ENCODE data around the gene ZNF366.

The ZNF366 gene

DNA sequence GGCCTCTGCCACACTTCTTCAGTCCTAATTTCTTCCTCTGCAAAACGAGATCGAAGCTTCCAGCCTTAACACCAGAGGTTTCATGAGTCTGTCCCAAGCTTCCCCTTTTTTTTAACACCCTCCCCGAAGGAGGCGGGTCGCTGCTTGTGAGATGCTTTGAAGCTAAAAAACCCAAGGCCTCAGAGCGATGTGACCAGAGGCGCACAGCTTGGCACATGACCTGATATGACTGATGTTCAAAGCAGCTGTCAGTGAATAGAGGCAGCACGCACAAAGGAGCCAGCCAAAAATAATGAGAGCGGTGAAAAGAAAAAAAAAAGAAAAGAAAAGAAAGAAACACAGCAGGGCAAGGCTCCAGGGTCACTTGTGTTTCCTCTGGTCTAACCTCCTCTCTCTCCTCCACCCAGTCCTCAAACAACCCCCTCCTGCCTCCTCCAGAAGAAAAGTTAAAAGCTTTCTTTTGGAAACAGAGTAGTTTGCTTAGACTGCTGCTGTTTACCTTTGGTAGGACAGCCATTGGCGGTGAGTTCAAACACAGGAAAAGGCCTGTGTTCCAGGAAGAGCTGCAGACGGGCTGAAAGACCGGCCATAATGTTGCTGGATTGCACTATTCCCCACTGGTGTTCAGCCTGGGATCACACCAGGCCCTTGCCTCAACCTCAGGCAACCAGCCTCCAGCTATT lies 10.9 kb upstream of the ZNF366 start:
- no peaks in the 10 kb centered on the region for H3K36me3 ChIP-seq (ENCODE audit: control insufficient read depth in 1 of 2, insufficient read depth in 2 of 2, low read length in 2 of 2)
- no peak overlapping the region for H3K27ac ChIP-seq (ENCODE audit: low read length)
- no peaks in the 10 kb centered on the region for H3K27me3 ChIP-seq (ENCODE audit: low read depth, low read length)
- H3K9me3 ChIP-seq (ENCODE audit: control insufficient read depth in 1 of 2, low read length in 2 of 2) = peaks cover 0 to 2% of the 10 kb centered on the region in 2 donors
- H3K4me1 ChIP-seq (ENCODE audit: control insufficient read depth in 1 of 2, insufficient read depth in 2 of 2, low read length in 2 of 2) = no peaks in the 10 kb centered on the region
- no peak overlapping the region for H3K4me3 ChIP-seq (ENCODE audit: low read depth in 1 of 2, low read length in 2 of 2)

DNA sequence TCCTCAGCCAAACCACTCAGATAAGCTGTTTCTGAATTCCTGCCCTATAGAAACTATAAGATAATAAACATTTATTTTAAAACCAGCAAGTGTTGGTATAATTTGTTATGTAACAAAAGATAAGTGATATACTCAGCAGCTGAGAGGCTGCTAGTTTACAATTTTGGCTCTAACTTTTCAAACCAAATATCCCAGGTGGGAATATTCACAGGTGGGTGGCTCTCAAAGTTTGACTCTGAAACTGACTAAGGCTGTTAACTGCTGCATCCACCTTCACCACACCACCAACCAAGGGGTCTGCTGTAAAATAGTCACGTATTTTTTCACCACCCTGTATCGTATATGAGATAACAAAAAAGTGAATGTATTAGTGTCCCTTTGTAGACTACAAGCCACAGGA lies 9.7 kb upstream of the ZNF366 start:
- Histone ChIP-seq H3K9me3 (ENCODE audit: control insufficient read depth in 1 of 2, low read length in 2 of 2) (no peaks in the 10 kb centered on the region), H3K4me1 (ENCODE audit: control insufficient read depth in 1 of 2, insufficient read depth in 2 of 2, low read length in 2 of 2) (no peaks in the 10 kb centered on the region), H3K4me3 (ENCODE audit: low read depth in 1 of 2, low read length in 2 of 2) (no peak overlapping the region), H3K36me3 (ENCODE audit: control insufficient read depth in 1 of 2, insufficient read depth in 2 of 2, low read length in 2 of 2) (no peaks in the 10 kb centered on the region), H3K27ac (ENCODE audit: low read length) (no peak overlapping the region), H3K27me3 (ENCODE audit: low read depth, low read length) (no peaks in the 10 kb centered on the region)

DNA sequence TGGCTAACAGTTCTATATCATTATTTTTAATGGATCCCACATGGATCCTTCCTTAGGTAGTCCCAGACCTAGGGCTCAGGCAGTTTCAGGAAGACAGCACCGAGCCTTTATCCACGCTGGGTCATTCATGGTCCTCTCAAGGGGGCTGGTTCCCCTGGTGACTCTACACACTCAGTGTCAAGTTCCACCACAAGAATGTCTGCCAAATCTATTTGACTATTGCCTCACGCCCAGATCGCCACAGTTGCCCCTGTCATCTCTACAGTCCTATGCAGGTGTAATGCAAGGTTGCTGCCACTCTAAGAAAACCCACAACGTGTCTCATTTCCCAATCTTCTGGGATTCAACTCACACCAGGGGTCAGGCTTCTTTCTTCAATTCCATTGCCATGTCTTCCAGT lies 8.0 kb upstream of the ZNF366 start:
- Histone ChIP-seq H3K4me1 (ENCODE audit: control insufficient read depth in 1 of 2, insufficient read depth in 2 of 2, low read length in 2 of 2) (peaks cover 7% of the 10 kb centered on the region in 2 donors), H3K36me3 (ENCODE audit: control insufficient read depth in 1 of 2, insufficient read depth in 2 of 2, low read length in 2 of 2) (no peaks in the 10 kb centered on the region), H3K4me3 (ENCODE audit: low read depth in 1 of 2, low read length in 2 of 2) (no peak overlapping the region), H3K9me3 (ENCODE audit: control insufficient read depth in 1 of 2, low read length in 2 of 2) (no peaks in the 10 kb centered on the region), H3K27ac (ENCODE audit: low read length) (no peak overlapping the region), H3K27me3 (ENCODE audit: low read depth, low read length) (no peaks in the 10 kb centered on the region)

DNA sequence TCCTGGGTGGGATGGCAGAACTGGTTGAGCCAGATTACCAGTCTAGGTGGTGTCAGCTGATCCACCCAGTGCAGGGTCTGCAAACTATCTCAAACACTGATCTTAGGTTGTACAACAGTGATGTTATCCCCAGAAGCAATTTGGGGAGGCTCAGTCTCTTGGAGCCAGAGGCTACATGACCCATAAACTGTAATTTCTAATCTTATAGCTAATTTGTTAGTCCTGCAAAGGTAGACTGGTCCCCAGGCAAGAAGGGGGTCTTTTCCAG lies 5.3 kb upstream of the ZNF366 start:
- Histone ChIP-seq H3K4me3 (ENCODE audit: low read depth in 1 of 2, low read length in 2 of 2) (no peak overlapping the region), H3K27ac (ENCODE audit: low read length) (no peak overlapping the region), H3K36me3 (ENCODE audit: control insufficient read depth in 1 of 2, insufficient read depth in 2 of 2, low read length in 2 of 2) (no peaks in the 10 kb centered on the region), H3K27me3 (ENCODE audit: low read depth, low read length) (no peaks in the 10 kb centered on the region), H3K9me3 (ENCODE audit: control insufficient read depth in 1 of 2, low read length in 2 of 2) (no peaks in the 10 kb centered on the region), H3K4me1 (ENCODE audit: control insufficient read depth in 1 of 2, insufficient read depth in 2 of 2, low read length in 2 of 2) (peaks cover 7 to 29% of the 10 kb centered on the region in 2 donors)

DNA sequence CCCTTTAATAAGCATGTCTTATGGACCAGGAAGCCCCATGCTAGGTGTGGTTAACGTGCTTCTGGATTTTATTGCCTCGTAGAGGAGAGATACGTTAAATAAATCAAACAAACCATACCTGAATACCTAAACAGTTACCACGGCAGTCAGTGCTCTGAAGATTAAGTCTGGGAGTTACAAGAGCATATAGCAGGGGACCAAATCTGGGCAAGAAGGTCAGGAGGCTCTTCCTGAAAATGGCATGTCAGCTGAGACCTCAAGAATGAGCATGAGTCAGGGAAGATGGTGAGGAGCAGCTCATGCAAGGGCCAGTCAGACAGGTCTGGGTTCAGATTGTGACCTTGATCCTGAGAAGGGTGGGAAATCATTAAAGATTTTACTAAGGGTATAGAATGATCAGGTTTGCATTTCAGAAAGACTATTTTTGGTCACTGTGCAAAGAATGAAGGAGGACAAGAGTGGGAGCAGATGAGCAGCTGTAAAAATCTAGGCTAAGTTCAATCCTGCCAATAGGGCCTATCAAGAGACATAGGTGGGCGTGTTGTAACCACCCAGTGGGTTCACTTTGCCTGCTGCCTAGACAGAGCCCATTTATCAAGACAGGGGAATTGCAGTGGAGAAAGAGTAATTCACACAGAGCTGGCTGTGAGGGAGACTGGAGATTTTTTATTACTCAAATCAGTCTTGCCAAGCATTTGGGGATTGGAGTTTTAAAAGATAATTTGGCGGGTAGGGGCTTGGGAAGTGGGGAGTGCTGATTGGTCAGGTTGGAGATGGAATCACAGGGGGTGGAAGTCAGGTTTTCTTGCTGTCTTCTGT lies 4.8 kb upstream of the ZNF366 start:
- H3K27ac ChIP-seq (ENCODE audit: low read length) = no peak overlapping the region
- H3K4me1 ChIP-seq (ENCODE audit: control insufficient read depth in 1 of 2, insufficient read depth in 2 of 2, low read length in 2 of 2) = peaks cover 7 to 34% of the 10 kb centered on the region in 2 donors

DNA sequence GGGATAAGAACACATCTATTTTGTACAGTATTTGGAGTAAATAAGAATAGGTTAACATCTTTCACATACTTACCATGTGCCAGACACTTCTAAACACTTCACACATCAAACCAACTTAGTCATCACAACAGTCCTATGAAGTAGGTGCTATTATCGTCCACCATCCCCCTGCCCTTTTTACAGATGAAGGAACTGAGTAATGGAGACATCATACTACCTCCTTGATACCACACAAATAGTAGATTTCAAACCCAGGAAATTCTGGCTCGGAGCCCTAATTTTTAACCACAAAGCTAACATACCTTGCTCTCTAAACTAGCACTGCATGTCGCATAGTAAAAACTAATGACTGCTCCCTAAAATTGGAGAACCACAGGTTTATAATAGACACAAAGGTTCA lies 4.2 kb upstream of the ZNF366 start:
- Histone ChIP-seq H3K27me3 (ENCODE audit: low read depth, low read length) (no peaks in the 10 kb centered on the region), H3K27ac (ENCODE audit: low read length) (peak overlapping the region; percentile 9), H3K36me3 (ENCODE audit: control insufficient read depth in 1 of 2, insufficient read depth in 2 of 2, low read length in 2 of 2) (no peaks in the 10 kb centered on the region), H3K4me3 (ENCODE audit: low read depth in 1 of 2, low read length in 2 of 2) (no peak overlapping the region), H3K9me3 (ENCODE audit: control insufficient read depth in 1 of 2, low read length in 2 of 2) (no peaks in the 10 kb centered on the region), H3K4me1 (ENCODE audit: control insufficient read depth in 1 of 2, insufficient read depth in 2 of 2, low read length in 2 of 2) (peaks cover 7 to 40% of the 10 kb centered on the region in 2 donors)

More for the DNA sequence above, 4.8 kb upstream of the ZNF366 start:
- Histone ChIP-seq H3K36me3 (ENCODE audit: control insufficient read depth in 1 of 2, insufficient read depth in 2 of 2, low read length in 2 of 2) (no peaks in the 10 kb centered on the region), H3K27me3 (ENCODE audit: low read depth, low read length) (no peaks in the 10 kb centered on the region), H3K9me3 (ENCODE audit: control insufficient read depth in 1 of 2, low read length in 2 of 2) (no peaks in the 10 kb centered on the region), H3K4me3 (ENCODE audit: low read depth in 1 of 2, low read length in 2 of 2) (no peak overlapping the region)

DNA sequence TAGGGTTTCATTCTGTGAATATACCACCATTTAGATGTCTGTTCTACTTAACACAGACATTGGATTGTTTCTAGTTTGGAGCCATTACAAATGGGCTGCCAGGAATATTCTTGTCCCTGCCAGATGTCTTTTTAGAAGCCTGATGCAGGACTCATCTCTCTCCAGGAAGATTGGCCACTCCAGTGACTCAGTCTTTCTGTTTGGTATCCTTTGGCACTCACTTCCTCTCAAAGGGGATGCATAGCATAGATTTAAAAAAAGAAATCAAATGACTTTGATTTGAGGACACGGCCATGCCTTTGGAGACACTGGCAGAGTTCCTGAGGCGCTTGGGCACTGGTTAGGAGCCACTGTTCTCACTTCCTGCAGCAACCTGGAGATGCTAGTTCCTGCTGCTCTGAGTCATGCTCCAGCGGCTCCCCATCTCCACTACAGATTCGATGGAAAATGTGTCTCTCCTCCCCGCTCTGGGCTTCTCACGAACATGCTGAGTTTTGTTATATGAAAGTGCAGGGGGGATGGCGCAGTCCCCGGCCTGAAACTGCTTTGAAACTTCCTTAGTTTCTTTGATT lies 3.5 kb upstream of the ZNF366 start:
- Histone ChIP-seq H3K27me3 (ENCODE audit: low read depth, low read length) (no peaks in the 10 kb centered on the region), H3K27ac (ENCODE audit: low read length) (peak overlapping the region; percentile 9), H3K4me1 (ENCODE audit: control insufficient read depth in 1 of 2, insufficient read depth in 2 of 2, low read length in 2 of 2) (peaks cover 7 to 40% of the 10 kb centered on the region in 2 donors), H3K36me3 (ENCODE audit: control insufficient read depth in 1 of 2, insufficient read depth in 2 of 2, low read length in 2 of 2) (no peaks in the 10 kb centered on the region), H3K4me3 (ENCODE audit: low read depth in 1 of 2, low read length in 2 of 2) (no peak overlapping the region), H3K9me3 (ENCODE audit: control insufficient read depth in 1 of 2, low read length in 2 of 2) (no peaks in the 10 kb centered on the region)

DNA sequence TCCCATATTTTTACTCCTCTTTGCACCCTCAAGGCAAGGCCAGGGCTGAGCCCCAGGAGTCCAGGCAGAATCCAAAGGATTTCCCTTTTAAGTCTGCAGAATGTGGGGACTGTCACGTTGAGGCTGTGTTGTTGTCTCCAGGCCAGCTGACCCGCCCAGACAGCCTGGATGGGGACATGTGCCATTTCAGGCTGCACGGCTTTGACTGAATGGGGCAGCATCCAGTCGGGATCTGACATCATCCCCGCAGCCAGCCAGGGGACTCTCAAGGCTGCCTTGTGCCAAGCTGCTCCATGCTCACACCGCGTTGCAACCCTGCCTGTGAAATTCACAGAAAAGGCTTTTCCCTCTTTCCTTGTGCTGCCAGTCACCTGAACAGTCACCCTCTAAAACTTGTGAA lies 2.2 kb upstream of the ZNF366 start:
- H3K9me3 ChIP-seq (ENCODE audit: control insufficient read depth in 1 of 2, low read length in 2 of 2) = no peaks in the 10 kb centered on the region
- peaks cover 7 to 40% of the 10 kb centered on the region in 2 donors for H3K4me1 ChIP-seq (ENCODE audit: control insufficient read depth in 1 of 2, insufficient read depth in 2 of 2, low read length in 2 of 2)
- no peak overlapping the region for H3K4me3 ChIP-seq (ENCODE audit: low read depth in 1 of 2, low read length in 2 of 2)
- H3K36me3 ChIP-seq (ENCODE audit: control insufficient read depth in 1 of 2, insufficient read depth in 2 of 2, low read length in 2 of 2) = no peaks in the 10 kb centered on the region
- no peaks in the 10 kb centered on the region for H3K27me3 ChIP-seq (ENCODE audit: low read depth, low read length)
- no peak overlapping the region for H3K27ac ChIP-seq (ENCODE audit: low read length)

DNA sequence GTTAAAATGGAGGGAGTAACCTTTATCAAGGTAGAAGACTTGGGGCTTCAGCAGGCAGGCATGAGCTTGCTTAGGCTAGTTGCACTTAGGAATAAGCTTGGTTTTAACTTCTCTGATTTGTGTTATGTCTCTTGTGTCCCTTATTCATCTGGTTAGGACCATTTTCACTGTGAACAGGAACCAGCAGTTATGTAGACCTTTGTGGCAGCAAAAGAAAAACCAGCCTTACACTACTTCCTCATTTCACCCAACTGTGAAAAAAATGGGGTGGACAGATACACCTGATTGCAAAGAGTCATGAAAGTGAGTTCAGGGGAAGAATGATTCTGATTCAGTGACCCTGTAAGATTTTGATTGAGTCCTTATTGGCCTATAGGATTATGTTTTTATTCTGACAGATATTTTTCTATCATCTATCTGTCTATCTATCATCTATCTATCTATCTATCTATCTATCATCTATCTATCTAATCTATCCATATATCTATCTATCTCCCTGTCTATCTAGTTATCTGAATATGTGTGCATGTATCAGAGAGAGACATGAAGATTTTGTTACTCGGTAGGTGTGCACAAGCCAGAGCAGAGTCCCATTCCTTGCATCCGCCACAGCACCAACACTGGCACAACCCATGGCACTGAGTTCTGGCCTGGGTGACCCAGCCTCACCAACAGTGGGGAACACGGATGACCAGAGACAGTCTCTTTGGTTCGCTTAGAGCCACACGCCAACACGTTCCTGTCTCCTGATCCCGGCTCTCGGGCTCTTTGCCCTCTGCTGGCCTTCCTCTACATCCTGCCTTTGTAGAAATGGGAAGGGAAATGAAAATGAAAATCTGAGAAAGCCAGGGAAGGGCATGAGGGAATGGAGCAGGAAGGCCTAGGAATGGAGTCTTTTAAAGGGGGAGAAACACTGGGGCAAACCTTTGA lies 1.3 kb upstream of the ZNF366 start:
- Histone ChIP-seq H3K4me1 (ENCODE audit: control insufficient read depth in 1 of 2, insufficient read depth in 2 of 2, low read length in 2 of 2) (peaks cover 7 to 40% of the 10 kb centered on the region in 2 donors), H3K27ac (ENCODE audit: low read length) (no peak overlapping the region), H3K36me3 (ENCODE audit: control insufficient read depth in 1 of 2, insufficient read depth in 2 of 2, low read length in 2 of 2) (no peaks in the 10 kb centered on the region), H3K9me3 (ENCODE audit: control insufficient read depth in 1 of 2, low read length in 2 of 2) (no peaks in the 10 kb centered on the region), H3K4me3 (ENCODE audit: low read depth in 1 of 2, low read length in 2 of 2) (no peak overlapping the region), H3K27me3 (ENCODE audit: low read depth, low read length) (no peaks in the 10 kb centered on the region)

DNA sequence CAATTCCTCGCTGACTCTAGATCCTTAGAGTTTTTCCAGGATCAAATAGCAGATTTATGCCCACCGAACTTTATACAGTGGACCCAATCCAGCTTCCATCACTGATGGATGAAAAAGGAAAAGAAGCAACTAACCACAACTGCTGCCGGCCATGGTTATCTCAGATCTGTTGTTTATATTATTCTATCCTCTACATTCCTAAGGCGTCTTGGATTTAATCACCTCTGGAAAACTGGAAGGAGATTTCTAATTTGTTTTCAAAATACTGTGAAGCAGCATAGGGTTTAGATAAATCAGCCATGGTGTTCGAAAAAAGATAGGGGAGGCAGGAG lies 663 bp upstream of the ZNF366 start:
- Histone ChIP-seq H3K36me3 (ENCODE audit: control insufficient read depth in 1 of 2, insufficient read depth in 2 of 2, low read length in 2 of 2) (no peaks in the 10 kb centered on the region), H3K4me1 (ENCODE audit: control insufficient read depth in 1 of 2, insufficient read depth in 2 of 2, low read length in 2 of 2) (peaks cover 7 to 40% of the 10 kb centered on the region in 2 donors), H3K4me3 (ENCODE audit: low read depth in 1 of 2, low read length in 2 of 2) (no peak overlapping the region), H3K27me3 (ENCODE audit: low read depth, low read length) (no peaks in the 10 kb centered on the region), H3K9me3 (ENCODE audit: control insufficient read depth in 1 of 2, low read length in 2 of 2) (no peaks in the 10 kb centered on the region), H3K27ac (ENCODE audit: low read length) (no peak overlapping the region)

DNA sequence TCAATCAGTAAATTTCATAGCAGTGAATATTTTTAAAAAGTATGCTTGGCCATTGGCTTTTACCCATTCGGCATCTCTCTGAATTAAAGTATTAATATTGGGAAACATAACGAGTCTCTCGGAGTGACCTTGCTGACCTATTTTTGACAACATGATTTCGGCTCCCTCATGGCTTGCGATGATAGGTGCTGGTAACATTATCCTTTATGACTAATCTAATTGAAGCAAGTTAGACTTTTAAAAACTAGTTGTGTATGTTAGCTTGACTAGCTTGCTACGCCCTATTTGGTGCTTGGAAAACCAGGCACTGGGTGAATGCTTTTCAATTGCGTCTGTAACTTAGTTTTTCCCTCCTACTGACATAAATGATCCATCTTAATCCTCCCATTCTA lies 1.1 kb downstream of the ZNF366 start:
- peak overlapping the region; percentile 19 to 26 for H3K4me3 ChIP-seq (ENCODE audit: low read depth in 1 of 2, low read length in 2 of 2)
- peaks cover 2 to 45% of the 10 kb centered on the region in 2 donors for H3K4me1 ChIP-seq (ENCODE audit: control insufficient read depth in 1 of 2, insufficient read depth in 2 of 2, low read length in 2 of 2)
- no peaks in the 10 kb centered on the region for H3K27me3 ChIP-seq (ENCODE audit: low read depth, low read length)
- peak overlapping the region; percentile 11 for H3K27ac ChIP-seq (ENCODE audit: low read length)
- H3K36me3 ChIP-seq (ENCODE audit: control insufficient read depth in 1 of 2, insufficient read depth in 2 of 2, low read length in 2 of 2) = no peaks in the 10 kb centered on the region
- no peaks in the 10 kb centered on the region for H3K9me3 ChIP-seq (ENCODE audit: control insufficient read depth in 1 of 2, low read length in 2 of 2)

All from muscle layer of duodenum (tissue), 2 donors.